HCT116 (cell line): ENCODE measurements around the gene MAP3K3. TPM values are rescaled to one million over a fixed set of nuclear protein-coding genes. Genes with fewer than 3 reads are reported as not detected.

Experiments used
- ATAC-seq: fragments of 200-7000 bp; cut with Tn5 transposase; 2 replicates; pipeline ENCODE4 v1.9.1; 2020; ENCODE audit warnings: mild to moderate bottlenecking, moderate library complexity
- BruUV-seq: library from RNA; stranded (reverse); fragments of 400-500 nt; replicated peaks from 2 replicates; lab custom pipeline; 2021; lab: Mats Ljungman, UMichigan
- CTCF ChIA-PET: fragments of 300-600 bp; sonication (Branson Sonifier 250); formaldehyde crosslinking; loops from one replicate; lab custom pipeline; 2021; ENCODE audit warnings: antibody characterized with exemption; lab: Charles Lee
- POLR2A ChIA-PET: fragments of 300-600, 350-600 bp; sonication (Branson Sonifier 250); formaldehyde crosslinking; loops from one replicate; lab custom pipeline; 2021; ENCODE audit warnings: antibody characterized with exemption; lab: Charles Lee
- RAD21 ChIA-PET, 2 experiments: fragments of 300-600 bp; sonication (Branson Sonifier 250); formaldehyde crosslinking; loops; one replicate each; lab custom pipeline; 2023; ENCODE audit warnings: low total read pairs in 2 of 2; ENCODE audit not compliant: uncharacterized antibody in 2 of 2, unreplicated experiment in 2 of 2, low non-redundant PET in 1 of 2; lab: Charles Lee
- DNase-seq: peaks from one replicate; pipeline ENCODE4 v3.0.0-alpha.2; 2010; ENCODE audit warnings: low read depth, low spot score
- H2AFZ ChIP-seq: fragments of 200-600 bp; shearing (Covaris generic), sonication (generic); 2 replicates; pipeline ENCODE4 v1.6.1; 2017; ENCODE audit warnings: low read depth, mixed run types, mixed read lengths, antibody characterized with exemption, low read length; ENCODE audit not compliant: poor library complexity, severe bottlenecking
- H3K27ac ChIP-seq: 2 replicates; pipeline ENCODE4 v1.5.1; 2012; ENCODE audit warnings: low read depth, low read length
- H3K27me3 ChIP-seq: fragments of 200-600 bp; sonication (generic); 2 replicates; pipeline ENCODE4 v1.6.1; 2016; ENCODE audit warnings: mixed run types, low read length, mixed read lengths; ENCODE audit not compliant: insufficient read depth
- H3K36me3 ChIP-seq, 2 experiments: fragments of 200-500 bp in 1 of 2; fragments of 200-600 bp in 1 of 2; sonication (Bioruptor generic) in 1 of 2; sonication (generic) in 1 of 2; 2 replicates each; pipeline versions ENCODE4 v1.5.1 to v1.6.1; 2014 to 2016; ENCODE audit warnings: low read length in 2 of 2, inconsistent platforms in 1 of 2, mixed read lengths in 1 of 2, mixed run types in 1 of 2; ENCODE audit not compliant: insufficient read depth in 2 of 2, control insufficient read depth in 1 of 2
- H3K4me1 ChIP-seq, 2 experiments: fragments of 200-600 bp in 1 of 2; sonication (generic) in 1 of 2; 2 replicates each; pipeline versions ENCODE4 v1.5.1 to v1.6.1; 2012 to 2017; ENCODE audit warnings: low read length in 2 of 2, inconsistent platforms in 1 of 2, mild to moderate bottlenecking in 1 of 2, mixed read lengths in 1 of 2, mixed run types in 1 of 2, moderate library complexity in 1 of 2; ENCODE audit not compliant: insufficient read depth in 2 of 2, control insufficient read depth in 1 of 2
- H3K4me2 ChIP-seq: fragments of 200-600 bp; sonication (generic); 2 replicates; pipeline ENCODE4 v1.6.1; 2017; ENCODE audit warnings: mixed run types, low read length, mixed read lengths
- H3K4me3 ChIP-seq, 2 experiments: fragments of 200-600 bp in 1 of 2; sonication (generic) in 1 of 2; replicated peaks in 1 of 2; 2 replicates each; pipeline ENCODE4 v1.5.1; 2011 to 2016; ENCODE audit warnings: low read length in 2 of 2, control low read depth in 1 of 2, low read depth in 1 of 2, mild to moderate bottlenecking in 1 of 2, mixed read lengths in 1 of 2, mixed run types in 1 of 2
- H3K79me2 ChIP-seq: fragments of 200-600 bp; sonication (generic); 2 replicates; pipeline ENCODE4 v1.6.1; 2017; ENCODE audit warnings: mild to moderate bottlenecking, mixed run types, low read length, moderate library complexity, mixed read lengths; ENCODE audit not compliant: insufficient read depth
- H3K9ac ChIP-seq: fragments of 200-600 bp; sonication (generic); 2 replicates; pipeline ENCODE4 v1.6.1; 2016; ENCODE audit warnings: low read length, mixed read lengths
- H3K9me2 ChIP-seq: fragments of 200-600 bp; sonication (generic), shearing (Covaris generic); 2 replicates; pipeline ENCODE4 v1.6.1; 2017; ENCODE audit warnings: mixed run types, mild to moderate bottlenecking, moderate library complexity; ENCODE audit not compliant: insufficient read depth
- H3K9me3 ChIP-seq, 2 experiments: fragments of 200-500 bp in 1 of 2; fragments of 200-600 bp in 1 of 2; sonication (Bioruptor generic) in 1 of 2; sonication (generic) in 1 of 2; 2 replicates each; pipeline ENCODE4 v1.6.1; 2014 to 2017; ENCODE audit warnings: low read length in 2 of 2, mixed read lengths in 2 of 2, inconsistent platforms in 1 of 2, low read depth in 1 of 2, mild to moderate bottlenecking in 1 of 2, mixed run types in 1 of 2, moderate library complexity in 1 of 2; ENCODE audit not compliant: control insufficient read depth in 1 of 2, insufficient read depth in 1 of 2
- H4K20me1 ChIP-seq: fragments of 200-600 bp; sonication (generic), shearing (Covaris generic); 2 replicates; pipeline ENCODE4 v1.6.1; 2017; ENCODE audit warnings: mixed run types, mild to moderate bottlenecking, moderate library complexity; ENCODE audit not compliant: insufficient read depth
- ATF3 ChIP-seq: IDR thresholded peaks from 2 replicates; pipeline ENCODE4 v1.6.1; 2012
- CBX3 ChIP-seq: IDR thresholded peaks from 2 replicates; pipeline ENCODE4 v1.6.1; 2012; ENCODE audit warnings: low read depth
- EZH2phosphoT487 ChIP-seq: fragments of 200-600 bp; IDR thresholded peaks from 2 replicates; pipeline ENCODE4 v1.6.1; 2018; ENCODE audit warnings: antibody characterized with exemption, borderline replicate concordance
- RAD21 ChIP-seq: IDR thresholded peaks from 2 replicates; pipeline ENCODE4 v1.6.1; 2012; ENCODE audit warnings: low read depth, mild to moderate bottlenecking
- SIN3A ChIP-seq: IDR thresholded peaks from 2 replicates; pipeline ENCODE4 v1.6.1; 2012; ENCODE audit warnings: low read depth
- SRF ChIP-seq: IDR thresholded peaks from 2 replicates; pipeline ENCODE4 v1.6.1; 2012; ENCODE audit warnings: low read depth
- TCF7L2 ChIP-seq: IDR thresholded peaks from 2 replicates; pipeline ENCODE4 v1.7.0; 2011; ENCODE audit warnings: borderline replicate concordance, inconsistent platforms; ENCODE audit not compliant: insufficient read depth, insufficient read length; ENCODE audit errors: extremely low read depth
- intact Hi-C: fragments of 100-400 bp; cut with micrococcal nuclease; formaldehyde crosslinking; loops from 2 replicates; pipeline ENCODE4 v1.10.0; 2022
- total RNA-seq: library from RNA; stranded (reverse); gene quantifications from one replicate; pipeline ENCODE4 v1.2.1, GENCODE V29; 2021; ENCODE audit not compliant: unreplicated experiment
- TF ChIP-seq, protein P1 (sequence below): IDR thresholded peaks from 2 replicates; pipeline ENCODE4 v1.6.1; 2012

MAP3K3 gene
- total RNA-seq, 1 experiment from 2014 or later = 18.5 TPM

DNA sequence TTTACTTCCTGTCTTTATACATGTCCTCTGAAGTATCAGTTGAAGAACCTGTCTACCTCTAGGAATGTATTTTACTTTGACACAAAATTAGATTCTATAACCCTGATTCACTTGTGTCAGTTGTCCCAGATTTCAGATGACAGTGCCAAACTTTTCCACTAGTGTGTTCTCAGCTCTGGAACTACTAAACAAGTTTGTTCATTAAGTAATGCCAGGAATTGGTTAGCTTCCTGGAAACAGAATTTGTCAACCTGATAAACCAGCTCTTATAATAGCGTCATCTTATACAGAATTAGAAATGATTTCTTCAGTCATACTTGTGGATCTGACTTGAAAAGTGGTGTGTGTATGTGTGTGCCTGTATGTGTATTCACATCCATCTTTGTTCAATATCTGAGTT lies 7.4 kb downstream of the MAP3K3 start:
- Histone ChIP-seq H3K4me3 (no peak overlapping the region), H3K27me3 (no peaks in the 10 kb centered on the region), H3K9ac (no peak overlapping the region), H3K9me2 (no peaks in the 10 kb centered on the region), H3K79me2 (0 out of 2 replicates have a peak, but pooled peaks cover 3% of the 10 kb centered on the region), H3K4me2 (no peak overlapping the region), H3K27ac (no peak overlapping the region), H3K36me3 (no peaks in the 10 kb centered on the region), H3K4me1 (no peaks in the 10 kb centered on the region), H3K9me3 (no peaks in the 10 kb centered on the region), H2AFZ (no peak overlapping the region), H4K20me1 (no peaks in the 10 kb centered on the region)
- ChIA-PET RAD21 (no interaction called here), CTCF (no interaction called here), POLR2A (no interaction called here)
- ATAC-seq (no peak), DNase-seq (no peak)
- BruUV-seq = no TSS peak
- intact Hi-C loops = no loop called here
- TF ChIP-seq EZH2phosphoT487 (no peak), ATF3 (no peak), SIN3A (no peak), TCF7L2 (no peak), RAD21 (no peak)
- TF ChIP-seq, protein P1, sequence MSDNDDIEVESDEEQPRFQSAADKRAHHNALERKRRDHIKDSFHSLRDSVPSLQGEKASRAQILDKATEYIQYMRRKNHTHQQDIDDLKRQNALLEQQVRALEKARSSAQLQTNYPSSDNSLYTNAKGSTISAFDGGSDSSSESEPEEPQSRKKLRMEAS = no peak

DNA sequence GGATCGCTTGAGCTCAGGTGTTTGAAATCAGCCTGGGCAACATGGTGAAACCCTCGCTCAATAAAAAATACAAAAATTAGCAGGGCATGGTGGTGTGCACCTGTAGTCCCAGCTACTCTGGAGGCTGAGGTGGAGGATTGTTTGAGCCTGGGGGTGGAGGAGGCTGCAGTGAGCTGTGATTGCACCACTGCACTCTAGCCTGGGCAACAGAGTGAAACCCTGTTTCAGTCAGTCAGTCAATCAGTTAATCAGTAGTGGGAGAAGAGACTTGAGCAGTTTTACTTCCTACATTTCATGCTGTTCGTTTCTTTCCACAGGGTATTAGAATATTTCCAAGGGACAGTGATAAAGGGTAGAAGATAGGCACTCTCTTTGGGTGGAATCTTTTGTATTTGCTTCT lies 8.8 kb downstream of the MAP3K3 start:
- no TSS peak for BruUV-seq
- ATAC-seq = no peak
- H3K9me3 ChIP-seq = no peaks in the 10 kb centered on the region
- TF ChIP-seq CBX3 = no peak
- TF ChIP-seq, protein P1 = no peak
- no peak for TF ChIP-seq SRF
- H3K27ac ChIP-seq = no peak overlapping the region
- no peak for DNase-seq
- H3K4me3 ChIP-seq = no peak overlapping the region
- H3K36me3 ChIP-seq = no peaks in the 10 kb centered on the region
- no peaks in the 10 kb centered on the region for H3K4me1 ChIP-seq
- no peak overlapping the region for H3K9ac ChIP-seq
- H3K79me2 ChIP-seq = no peaks in the 10 kb centered on the region
- ChIA-PET POLR2A (interaction anchor here (1.0 kb wide), 1 partner anchor 10 kb away, joined by 3 read pairs; the partner anchor contains the start of gene MAP3K3), CTCF (no interaction called here), RAD21 (no interaction called here)
- no peaks in the 10 kb centered on the region for H3K27me3 ChIP-seq
- intact Hi-C loops = no loop called here
- H4K20me1 ChIP-seq = no peaks in the 10 kb centered on the region
- no peaks in the 10 kb centered on the region for H3K9me2 ChIP-seq
- no peak overlapping the region for H2AFZ ChIP-seq
- H3K4me2 ChIP-seq = no peak overlapping the region
